OCI-LY3 (cell line): ENCODE data around the gene EFCAB8.

Experiments
- H2AFZ ChIP-seq: fragments of 200-600, 300-600 bp; shearing (Covaris generic); 2 replicates; pipeline ENCODE4 v1.6.0; 2014; ENCODE audit warnings: antibody characterized with exemption, low read depth, low read length
- H3K27ac ChIP-seq: fragments of 200-600, 300-600 bp; sonication (generic); 2 replicates; pipeline ENCODE4 v1.5.1; 2014; ENCODE audit warnings: mild to moderate bottlenecking, low read length, moderate library complexity, mixed read lengths
- H3K27me3 ChIP-seq: fragments of 200-600, 300-600 bp; sonication (generic); 2 replicates; pipeline ENCODE4 v1.6.1; 2014; ENCODE audit warnings: low read depth, low read length, mixed read lengths
- H3K36me3 ChIP-seq: fragments of 200-600, 300-600 bp; sonication (generic); replicated peaks from 2 replicates; pipeline ENCODE3; 2014; ENCODE audit warnings: low read depth, low read length, mixed read lengths
- H3K4me1 ChIP-seq: fragments of 300-600, 200-600 bp; sonication (generic); 2 replicates; pipeline ENCODE4 v1.6.1; 2014; ENCODE audit warnings: low read length, mixed read lengths
- H3K4me2 ChIP-seq: fragments of 200-600, 300-600 bp; sonication (generic); 2 replicates; pipeline ENCODE4 v1.6.1; 2014; ENCODE audit warnings: low read length, mixed read lengths
- H3K4me3 ChIP-seq: fragments of 300-600, 200-600 bp; sonication (generic); 2 replicates; pipeline ENCODE4 v1.5.1; 2014; ENCODE audit warnings: antibody characterized with exemption, mild to moderate bottlenecking, low read length, moderate library complexity
- H3K79me2 ChIP-seq: fragments of 300-600, 200-600 bp; shearing (Covaris generic); 2 replicates; pipeline ENCODE4 v1.6.1; 2014; ENCODE audit warnings: mild to moderate bottlenecking, low read length, mixed read lengths
- H3K9ac ChIP-seq: fragments of 300-600, 200-600 bp; shearing (Covaris generic); 2 replicates; pipeline ENCODE4 v1.6.0; 2014; ENCODE audit warnings: mild to moderate bottlenecking, low read length, moderate library complexity
- H3K9me3 ChIP-seq: fragments of 200-600, 300-600 bp; shearing (Covaris generic); 2 replicates; pipeline ENCODE4 v1.6.1; 2014; ENCODE audit warnings: low read length, mixed read lengths; ENCODE audit not compliant: insufficient read depth
- H4K20me1 ChIP-seq: fragments of 200-600, 300-600 bp; sonication (generic); 2 replicates; pipeline ENCODE4 v1.6.1; 2016; ENCODE audit warnings: low read length, mixed read lengths; ENCODE audit not compliant: insufficient read depth
- CTCF ChIP-seq: fragments of 200-600, 300-600 bp; sonication (generic); IDR thresholded peaks from 2 replicates; pipeline ENCODE4 v1.5.1; 2014; ENCODE audit warnings: antibody characterized with exemption, low read length, low read depth
- EZH2phosphoT487 ChIP-seq: fragments of 200-600 bp; shearing (Covaris generic); IDR thresholded peaks from 2 replicates; pipeline ENCODE4 v1.6.1; 2018; ENCODE audit warnings: antibody characterized with exemption, mixed run types, low read depth

EFCAB8 gene

GRCh38 chr20:32985596-32985995 is 126.9 kb downstream of the EFCAB8 start:
- no peak overlapping the region for H3K4me2 ChIP-seq
- H2AFZ ChIP-seq = no peak overlapping the region
- H3K27me3 ChIP-seq = no peaks in the 10 kb centered on the region
- no peaks in the 10 kb centered on the region for H3K36me3 ChIP-seq
- peaks cover 2% of the 10 kb centered on the region; the same call in 1 of the 2 replicates for H3K4me1 ChIP-seq
- H3K27ac ChIP-seq = no peak overlapping the region
- TF ChIP-seq CTCF (no peak), EZH2phosphoT487 (no peak)
- no peaks in the 10 kb centered on the region for H3K79me2 ChIP-seq
- no peak overlapping the region for H3K4me3 ChIP-seq
- no peak overlapping the region for H3K9ac ChIP-seq
- no peaks in the 10 kb centered on the region for H3K9me3 ChIP-seq
- H4K20me1 ChIP-seq = no peaks in the 10 kb centered on the region

- no peak overlapping the region for H2AFZ ChIP-seq
- no peaks in the 10 kb centered on the region for H3K27me3 ChIP-seq
- H3K9ac ChIP-seq = no peak overlapping the region
- no peaks in the 10 kb centered on the region for H3K9me3 ChIP-seq
- no peaks in the 10 kb centered on the region for H4K20me1 ChIP-seq
- H3K4me3 ChIP-seq = no peak overlapping the region
- H3K79me2 ChIP-seq = no peaks in the 10 kb centered on the region
- H3K4me1 ChIP-seq = peaks cover 11% of the 10 kb centered on the region
- H3K4me2 ChIP-seq = no peak overlapping the region
- no peaks in the 10 kb centered on the region for H3K36me3 ChIP-seq
- H3K27ac ChIP-seq = no peak overlapping the region
- TF ChIP-seq CTCF (no peak), EZH2phosphoT487 (no peak)
These were observed 127.7 kb downstream of the EFCAB8 start for GRCh38 chr20:32986331-32986966.

- no peak overlapping the region for H3K27ac ChIP-seq
- no peak overlapping the region for H3K9ac ChIP-seq
- H2AFZ ChIP-seq = no peak overlapping the region
- no peaks in the 10 kb centered on the region for H3K9me3 ChIP-seq
- H3K4me2 ChIP-seq = no peak overlapping the region
- no peak overlapping the region for H3K4me3 ChIP-seq
- no peaks in the 10 kb centered on the region for H3K36me3 ChIP-seq
- TF ChIP-seq CTCF = no peak
- no peak for TF ChIP-seq EZH2phosphoT487
- peaks cover 18% of the 10 kb centered on the region for H3K4me1 ChIP-seq
- H3K27me3 ChIP-seq = no peaks in the 10 kb centered on the region
- no peaks in the 10 kb centered on the region for H3K79me2 ChIP-seq
- no peaks in the 10 kb centered on the region for H4K20me1 ChIP-seq
These were observed 128.5 kb downstream of the EFCAB8 start for GRCh38 chr20:32987044-32987825.

- Histone ChIP-seq H3K4me2 (no peak overlapping the region), H3K27me3 (no peaks in the 10 kb centered on the region), H3K27ac (no peak overlapping the region), H3K9me3 (no peaks in the 10 kb centered on the region), H4K20me1 (no peaks in the 10 kb centered on the region), H2AFZ (no peak overlapping the region), H3K79me2 (no peaks in the 10 kb centered on the region), H3K4me3 (no peak overlapping the region), H3K36me3 (no peaks in the 10 kb centered on the region), H3K9ac (no peak overlapping the region), H3K4me1 (peaks cover 26% of the 10 kb centered on the region)
- TF ChIP-seq EZH2phosphoT487 (no peak), CTCF (no peak)
These were observed 129.3 kb downstream of the EFCAB8 start for GRCh38 chr20:32988008-32988407.
